HepG2 (cell line): ENCODE data around the gene ACTR3. TPM values are rescaled to one million over a fixed set of nuclear protein-coding genes. Genes with fewer than 3 reads are reported as not detected.

ENCODE experiments used
- AHR ChIP-seq: IDR thresholded peaks from 2 replicates; pipeline ENCODE4 v1.6.1; 2018; ENCODE audit warnings: missing genetic modification reagents, missing compliant biosample characterization
- BRCA1 ChIP-seq: sonication (generic); formaldehyde crosslinking; IDR thresholded peaks from 2 replicates; pipeline ENCODE4 v1.4.0; 2020; ENCODE audit warnings: missing genetic modification reagents
- FOXK1 ChIP-seq: sonication (generic); formaldehyde crosslinking; IDR thresholded peaks from 2 replicates; pipeline ENCODE4 v1.4.0; 2020; ENCODE audit warnings: low read depth, missing genetic modification reagents, borderline replicate concordance
- HNRNPK ChIP-seq: fragments of 200-400 bp; formaldehyde crosslinking; IDR thresholded peaks from 2 replicates; pipeline ENCODE4 v1.6.1; 2018; ENCODE audit warnings: low read length, low read depth, moderate library complexity, mild to moderate bottlenecking; ENCODE audit not compliant: poor library complexity, severe bottlenecking
- IKZF4 ChIP-seq: sonication (generic); formaldehyde crosslinking; IDR thresholded peaks from 2 replicates; pipeline ENCODE4 v1.5.1; 2020; ENCODE audit warnings: borderline replicate concordance, mild to moderate bottlenecking, low read depth, missing genetic modification reagents; ENCODE audit errors: not compliant biosample characterization
- PAWR ChIP-seq: sonication (generic); formaldehyde crosslinking; IDR thresholded peaks from 2 replicates; pipeline ENCODE4 v1.4.0; 2020; ENCODE audit warnings: missing genetic modification reagents, mild to moderate bottlenecking, borderline replicate concordance
- RNF2 ChIP-seq: fragments of 450-650 bp; conservative IDR thresholded peaks from 2 replicates; pipeline ENCODE4 v1.6.1; 2016; ENCODE audit warnings: low read depth
- SKI ChIP-seq: fragments of 450-650 bp; IDR thresholded peaks from one replicate; pipeline ENCODE4 v1.6.1; 2018; ENCODE audit warnings: mild to moderate bottlenecking; ENCODE audit not compliant: partially characterized antibody
- SMAD9 ChIP-seq: sonication (generic); formaldehyde crosslinking; IDR thresholded peaks from 2 replicates; pipeline ENCODE4 v1.5.1; 2020; ENCODE audit warnings: mild to moderate bottlenecking, missing genetic modification reagents
- SP1 ChIP-seq, 2 experiments: fragments of 450-650 bp in 1 of 2; sonication (generic) in 1 of 2; formaldehyde crosslinking in 1 of 2; IDR thresholded peaks; 2 replicates each; pipeline versions ENCODE4 v1.4.0 to v1.6.1; 2016 to 2020; ENCODE audit warnings: missing genetic modification reagents in 1 of 2
- ZBTB20 ChIP-seq: sonication (generic); formaldehyde crosslinking; IDR thresholded peaks from 2 replicates; pipeline ENCODE4 v1.8.1; 2023; ENCODE audit warnings: missing genetic modification reagents, low read depth, mild to moderate bottlenecking, borderline replicate concordance
- ZNF326 ChIP-seq: sonication (generic); formaldehyde crosslinking; IDR thresholded peaks from 2 replicates; pipeline ENCODE4 v1.4.0; 2020; ENCODE audit warnings: missing genetic modification reagents, borderline replicate concordance
- ZNF333 ChIP-seq: sonication (generic); formaldehyde crosslinking; IDR thresholded peaks from 2 replicates; pipeline ENCODE4 v1.4.0; 2020; ENCODE audit warnings: mild to moderate bottlenecking, missing genetic modification reagents, borderline replicate concordance
- ZSCAN25 ChIP-seq: sonication (generic); formaldehyde crosslinking; IDR thresholded peaks from 2 replicates; pipeline ENCODE4 v1.8.0; 2022; ENCODE audit warnings: mild to moderate bottlenecking, missing genetic modification reagents
- polyA plus RNA-seq, 8 experiments: library from polyadenylated mRNA; depleted of rRNA in 3 of 8; stranded (reverse) in 7 of 8; unstranded in 1 of 8; fragments of >200 nt; fragmentation: Illumina TruSeq in 4 of 8; extraction: Trizol in 4 of 8; gene quantifications; 2 replicates each; pipeline versions ENCODE4 v1.2.1 to v1.2.3, GENCODE V29; 2011 to 2016; ENCODE audit warnings: low read depth in 4 of 8, missing spikeins in 1 of 8, mixed read lengths in 1 of 8; ENCODE audit not compliant: insufficient read depth in 1 of 8
- total RNA-seq, 5 experiments: library from RNA; depleted of rRNA; stranded (reverse); fragments of >200 nt; fragmentation: Illumina TruSeq; extraction: Trizol; gene quantifications; 2 replicates each; pipeline ENCODE4 v1.2.3, GENCODE V29; 2016; ENCODE audit warnings: low read depth in 1 of 5
- TF ChIP-seq, protein P1 (sequence below): IDR thresholded peaks from 2 replicates; pipeline ENCODE4 v1.4.0; 2020; ENCODE audit warnings: mild to moderate bottlenecking, missing genetic modification reagents
- TF ChIP-seq, protein P2 (sequence below): sonication (generic); formaldehyde crosslinking; IDR thresholded peaks from 2 replicates; pipeline ENCODE4; 2020; ENCODE audit warnings: missing genetic modification reagents, mild to moderate bottlenecking, borderline replicate concordance
- TF ChIP-seq, protein P3 (sequence below): sonication (generic); formaldehyde crosslinking; IDR thresholded peaks from 2 replicates; pipeline ENCODE4 v1.5.0; 2020; ENCODE audit warnings: missing genetic modification reagents

Gene ACTR3
- total and polyA plus RNA-seq, 2 of the 13 experiments (the other 11 are each of a cell fraction or from before 2014, with no cell fraction given): 123 to 225 TPM

DNA sequence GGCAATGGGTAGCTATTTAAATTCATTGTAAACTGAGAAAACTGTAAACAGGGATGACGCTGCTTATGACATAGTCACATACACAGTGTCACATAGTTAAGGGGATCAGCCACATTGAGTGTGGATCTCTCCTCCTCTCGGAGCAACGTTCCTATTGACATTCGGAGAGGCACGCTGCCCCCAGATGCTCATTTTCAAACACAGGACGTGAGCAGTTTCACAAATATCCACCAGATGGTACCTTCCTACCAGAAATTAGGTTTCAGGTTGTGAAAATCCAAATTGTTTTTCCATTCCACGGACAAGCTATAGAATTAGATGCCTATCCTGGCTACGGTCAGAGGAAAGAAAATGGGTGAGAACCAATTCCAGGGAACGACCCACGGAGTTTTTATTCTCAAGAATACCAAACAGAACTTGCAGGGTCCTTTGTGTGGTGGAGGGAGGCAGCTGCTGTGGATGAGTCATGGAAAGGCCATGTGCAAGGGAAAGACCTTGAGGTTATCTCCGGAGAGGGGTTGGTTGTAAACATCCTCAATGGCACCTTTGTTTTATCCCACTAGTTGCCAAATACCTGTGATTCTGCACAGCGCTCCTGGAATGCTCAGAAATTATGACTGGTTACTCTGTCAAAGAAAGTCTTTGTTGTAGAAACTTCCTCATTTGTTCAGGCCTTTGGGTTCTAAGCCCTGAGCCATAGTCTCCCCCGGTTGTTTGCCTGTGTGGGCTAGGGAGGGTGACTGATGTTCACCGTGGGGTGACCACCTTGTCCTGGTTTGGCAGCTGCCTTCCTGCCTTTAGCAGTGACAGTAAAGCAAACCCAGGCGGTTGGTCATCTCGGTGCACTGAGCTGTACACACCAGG, 88.0 kb downstream of the ACTR3 start (continued):
- TF ChIP-seq, protein P1, sequence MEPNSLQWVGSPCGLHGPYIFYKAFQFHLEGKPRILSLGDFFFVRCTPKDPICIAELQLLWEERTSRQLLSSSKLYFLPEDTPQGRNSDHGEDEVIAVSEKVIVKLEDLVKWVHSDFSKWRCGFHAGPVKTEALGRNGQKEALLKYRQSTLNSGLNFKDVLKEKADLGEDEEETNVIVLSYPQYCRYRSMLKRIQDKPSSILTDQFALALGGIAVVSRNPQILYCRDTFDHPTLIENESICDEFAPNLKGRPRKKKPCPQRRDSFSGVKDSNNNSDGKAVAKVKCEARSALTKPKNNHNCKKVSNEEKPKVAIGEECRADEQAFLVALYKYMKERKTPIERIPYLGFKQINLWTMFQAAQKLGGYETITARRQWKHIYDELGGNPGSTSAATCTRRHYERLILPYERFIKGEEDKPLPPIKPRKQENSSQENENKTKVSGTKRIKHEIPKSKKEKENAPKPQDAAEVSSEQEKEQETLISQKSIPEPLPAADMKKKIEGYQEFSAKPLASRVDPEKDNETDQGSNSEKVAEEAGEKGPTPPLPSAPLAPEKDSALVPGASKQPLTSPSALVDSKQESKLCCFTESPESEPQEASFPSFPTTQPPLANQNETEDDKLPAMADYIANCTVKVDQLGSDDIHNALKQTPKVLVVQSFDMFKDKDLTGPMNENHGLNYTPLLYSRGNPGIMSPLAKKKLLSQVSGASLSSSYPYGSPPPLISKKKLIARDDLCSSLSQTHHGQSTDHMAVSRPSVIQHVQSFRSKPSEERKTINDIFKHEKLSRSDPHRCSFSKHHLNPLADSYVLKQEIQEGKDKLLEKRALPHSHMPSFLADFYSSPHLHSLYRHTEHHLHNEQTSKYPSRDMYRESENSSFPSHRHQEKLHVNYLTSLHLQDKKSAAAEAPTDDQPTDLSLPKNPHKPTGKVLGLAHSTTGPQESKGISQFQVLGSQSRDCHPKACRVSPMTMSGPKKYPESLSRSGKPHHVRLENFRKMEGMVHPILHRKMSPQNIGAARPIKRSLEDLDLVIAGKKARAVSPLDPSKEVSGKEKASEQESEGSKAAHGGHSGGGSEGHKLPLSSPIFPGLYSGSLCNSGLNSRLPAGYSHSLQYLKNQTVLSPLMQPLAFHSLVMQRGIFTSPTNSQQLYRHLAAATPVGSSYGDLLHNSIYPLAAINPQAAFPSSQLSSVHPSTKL (CRISPR knock-in tag): peak; percentile 90
- TF ChIP-seq BRCA1: peak; percentile 26; the same call in 1 of the 2 replicates
- TF ChIP-seq HNRNPK: no peak
- no peak for TF ChIP-seq ZNF333
- TF ChIP-seq IKZF4: no peak
- TF ChIP-seq, protein P2, sequence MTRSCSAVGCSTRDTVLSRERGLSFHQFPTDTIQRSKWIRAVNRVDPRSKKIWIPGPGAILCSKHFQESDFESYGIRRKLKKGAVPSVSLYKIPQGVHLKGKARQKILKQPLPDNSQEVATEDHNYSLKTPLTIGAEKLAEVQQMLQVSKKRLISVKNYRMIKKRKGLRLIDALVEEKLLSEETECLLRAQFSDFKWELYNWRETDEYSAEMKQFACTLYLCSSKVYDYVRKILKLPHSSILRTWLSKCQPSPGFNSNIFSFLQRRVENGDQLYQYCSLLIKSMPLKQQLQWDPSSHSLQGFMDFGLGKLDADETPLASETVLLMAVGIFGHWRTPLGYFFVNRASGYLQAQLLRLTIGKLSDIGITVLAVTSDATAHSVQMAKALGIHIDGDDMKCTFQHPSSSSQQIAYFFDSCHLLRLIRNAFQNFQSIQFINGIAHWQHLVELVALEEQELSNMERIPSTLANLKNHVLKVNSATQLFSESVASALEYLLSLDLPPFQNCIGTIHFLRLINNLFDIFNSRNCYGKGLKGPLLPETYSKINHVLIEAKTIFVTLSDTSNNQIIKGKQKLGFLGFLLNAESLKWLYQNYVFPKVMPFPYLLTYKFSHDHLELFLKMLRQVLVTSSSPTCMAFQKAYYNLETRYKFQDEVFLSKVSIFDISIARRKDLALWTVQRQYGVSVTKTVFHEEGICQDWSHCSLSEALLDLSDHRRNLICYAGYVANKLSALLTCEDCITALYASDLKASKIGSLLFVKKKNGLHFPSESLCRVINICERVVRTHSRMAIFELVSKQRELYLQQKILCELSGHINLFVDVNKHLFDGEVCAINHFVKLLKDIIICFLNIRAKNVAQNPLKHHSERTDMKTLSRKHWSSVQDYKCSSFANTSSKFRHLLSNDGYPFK (CRISPR knock-in tag): peak; percentile 51; the same call in 1 of the 2 replicates
- no peak for TF ChIP-seq RNF2
- TF ChIP-seq FOXK1 (CRISPR knock-in tag): peak; percentile 94
- no peak for TF ChIP-seq SP1 (IDR thresholded peaks at IDR 0.05)
- TF ChIP-seq SP1 (CRISPR knock-in tag; IDR thresholded peaks at IDR 0.05): peak; percentile 24; the same call in 1 of the 2 replicates
- TF ChIP-seq ZSCAN25 (CRISPR knock-in tag): peak; percentile 15; the same call in 1 of the 2 replicates
- TF ChIP-seq ZNF326 (CRISPR knock-in tag): no peak
- no peak; the same call in none of the 2 replicates for TF ChIP-seq AHR (CRISPR knock-in tag)
- TF ChIP-seq SKI: peak; percentile 56
- no peak; the same call in 1 of the 2 replicates for TF ChIP-seq SMAD9
- TF ChIP-seq ZBTB20 (CRISPR knock-in tag): peak; percentile 23; the same call in 1 of the 2 replicates
- TF ChIP-seq PAWR (CRISPR knock-in tag): 0 out of 2 replicates have a peak, but pooled peaks have one; percentile 19
- TF ChIP-seq, protein P3, sequence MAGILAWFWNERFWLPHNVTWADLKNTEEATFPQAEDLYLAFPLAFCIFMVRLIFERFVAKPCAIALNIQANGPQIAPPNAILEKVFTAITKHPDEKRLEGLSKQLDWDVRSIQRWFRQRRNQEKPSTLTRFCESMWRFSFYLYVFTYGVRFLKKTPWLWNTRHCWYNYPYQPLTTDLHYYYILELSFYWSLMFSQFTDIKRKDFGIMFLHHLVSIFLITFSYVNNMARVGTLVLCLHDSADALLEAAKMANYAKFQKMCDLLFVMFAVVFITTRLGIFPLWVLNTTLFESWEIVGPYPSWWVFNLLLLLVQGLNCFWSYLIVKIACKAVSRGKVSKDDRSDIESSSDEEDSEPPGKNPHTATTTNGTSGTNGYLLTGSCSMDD (CRISPR knock-in tag): no peak
